Choroid plexus epithelial cell (primary cell): ENCODE measurements around the gene DIPK1C.

Source experiments
- DNase-seq: peaks from one replicate; pipeline ENCODE4 v3.0.0-alpha.2; 2010; ENCODE audit warnings: low read depth
- H3K4me3 ChIP-seq: 2 replicates; pipeline ENCODE4 v1.5.1; 2011; ENCODE audit warnings: low read depth, mild to moderate bottlenecking, control low read depth, low read length, moderate library complexity
- CTCF ChIP-seq: conservative IDR thresholded peaks from 2 replicates; pipeline ENCODE4 v1.5.1; 2011; ENCODE audit warnings: low read depth, mild to moderate bottlenecking, control low read depth, inconsistent platforms, low read length, moderate library complexity

The DIPK1C gene

GRCh38 chr18:74413836-74414235 is 43.3 kb downstream of the DIPK1C start:
- TF ChIP-seq CTCF: no peak
- no peak overlapping the region for H3K4me3 ChIP-seq
- no peak for DNase-seq

GRCh38 chr18:74412116-74412880 is 44.8 kb downstream of the DIPK1C start:
- TF ChIP-seq CTCF: no peak
- no peak overlapping the region for H3K4me3 ChIP-seq
- no peak for DNase-seq

- no peak overlapping the region for H3K4me3 ChIP-seq
- TF ChIP-seq CTCF: no peak
- DNase-seq: no peak
Observed at GRCh38 chr18:74411475-74411874, 45.6 kb downstream of the DIPK1C start.

- no peak for DNase-seq
- H3K4me3 ChIP-seq: no peak overlapping the region
- no peak for TF ChIP-seq CTCF
Observed at GRCh38 chr18:74410441-74410992, 46.6 kb downstream of the DIPK1C start.

- no peak for DNase-seq
- TF ChIP-seq CTCF: no peak
- H3K4me3 ChIP-seq: no peak overlapping the region
Observed at GRCh38 chr18:74407888-74408287, 49.2 kb downstream of the DIPK1C start.

- no peak for TF ChIP-seq CTCF
Observed at GRCh38 chr18:74402806-74403433, 54.2 kb downstream of the DIPK1C start.

More at GRCh38 chr18:74402806-74403433, 54.2 kb downstream of the DIPK1C start:
- DNase-seq: no peak
- H3K4me3 ChIP-seq: no peak overlapping the region
